Ishikawa (cell line): Measurements from ENCODE around the gene U2SURP.

Experiments used
- CEBPB ChIP-seq: IDR thresholded peaks from 2 replicates; pipeline ENCODE4 v1.6.1; 2012
- CREB1 ChIP-seq: IDR thresholded peaks from 2 replicates; pipeline ENCODE4 v1.6.1; 2012; ENCODE audit warnings: low read depth
- EGR1 ChIP-seq: IDR thresholded peaks from 2 replicates; pipeline ENCODE4 v1.6.1; 2012
- EP300 ChIP-seq: IDR thresholded peaks from 2 replicates; pipeline ENCODE4 v1.6.1; 2012; ENCODE audit warnings: borderline replicate concordance
- FOXM1 ChIP-seq: IDR thresholded peaks from 2 replicates; pipeline ENCODE4 v1.6.1; 2012; ENCODE audit warnings: low read depth, borderline replicate concordance
- NFIC ChIP-seq: IDR thresholded peaks from 2 replicates; pipeline ENCODE4 v1.6.1; 2012
- RAD21 ChIP-seq: IDR thresholded peaks from 2 replicates; pipeline ENCODE4 v1.6.1; 2012; ENCODE audit warnings: low read depth
- TAF1 ChIP-seq: IDR thresholded peaks from 2 replicates; pipeline ENCODE4 v1.6.1; 2012; ENCODE audit warnings: low read depth, mild to moderate bottlenecking
- TCF12 ChIP-seq: IDR thresholded peaks from 2 replicates; pipeline ENCODE4 v1.6.1; 2012; ENCODE audit warnings: low read depth
- TEAD4 ChIP-seq: IDR thresholded peaks from 2 replicates; pipeline ENCODE4 v1.6.1; 2012
- YY1 ChIP-seq: IDR thresholded peaks from 2 replicates; pipeline ENCODE4 v1.6.1; 2012; ENCODE audit warnings: low read depth
- ZBTB7A ChIP-seq: IDR thresholded peaks from 2 replicates; pipeline ENCODE4 v1.6.1; 2012; ENCODE audit warnings: low read depth
- TF ChIP-seq, protein P1 (sequence below): IDR thresholded peaks from 2 replicates; pipeline ENCODE4 v1.6.1; 2012
- TF ChIP-seq, protein P2 (sequence below): IDR thresholded peaks from 2 replicates; pipeline ENCODE4 v1.6.1; 2012; ENCODE audit warnings: low read depth, mild to moderate bottlenecking
- TF ChIP-seq, protein P3 (sequence below): IDR thresholded peaks from 2 replicates; pipeline ENCODE4 v1.6.1; 2012

The U2SURP gene

DNA sequence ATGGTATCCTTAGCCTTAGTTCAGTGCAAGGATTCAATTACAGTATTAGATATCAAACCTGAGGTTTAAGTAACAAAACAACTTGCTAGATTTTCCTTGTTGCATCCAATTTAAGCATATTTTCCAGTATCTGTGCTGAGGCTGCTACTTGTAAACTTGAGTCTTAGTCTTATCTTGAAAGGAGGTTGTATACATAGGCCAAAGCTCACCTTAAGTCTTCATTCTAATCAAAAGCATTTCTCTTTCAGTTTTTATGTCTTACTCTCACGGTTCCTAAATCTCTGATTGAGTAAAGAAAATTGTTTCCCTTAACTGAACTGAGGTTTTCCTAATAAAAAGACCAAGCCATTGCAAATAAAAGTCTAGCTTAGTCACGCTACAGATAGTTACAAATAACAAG, 52.6 kb downstream of the U2SURP start:
- no peak for TF ChIP-seq NFIC
- no peak for TF ChIP-seq YY1
- no peak for TF ChIP-seq TEAD4
- TF ChIP-seq RAD21, result no peak
- no peak for TF ChIP-seq TAF1
- TF ChIP-seq, protein P1, sequence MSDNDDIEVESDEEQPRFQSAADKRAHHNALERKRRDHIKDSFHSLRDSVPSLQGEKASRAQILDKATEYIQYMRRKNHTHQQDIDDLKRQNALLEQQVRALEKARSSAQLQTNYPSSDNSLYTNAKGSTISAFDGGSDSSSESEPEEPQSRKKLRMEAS, result no peak
- no peak for TF ChIP-seq CREB1
- TF ChIP-seq, protein P2, sequence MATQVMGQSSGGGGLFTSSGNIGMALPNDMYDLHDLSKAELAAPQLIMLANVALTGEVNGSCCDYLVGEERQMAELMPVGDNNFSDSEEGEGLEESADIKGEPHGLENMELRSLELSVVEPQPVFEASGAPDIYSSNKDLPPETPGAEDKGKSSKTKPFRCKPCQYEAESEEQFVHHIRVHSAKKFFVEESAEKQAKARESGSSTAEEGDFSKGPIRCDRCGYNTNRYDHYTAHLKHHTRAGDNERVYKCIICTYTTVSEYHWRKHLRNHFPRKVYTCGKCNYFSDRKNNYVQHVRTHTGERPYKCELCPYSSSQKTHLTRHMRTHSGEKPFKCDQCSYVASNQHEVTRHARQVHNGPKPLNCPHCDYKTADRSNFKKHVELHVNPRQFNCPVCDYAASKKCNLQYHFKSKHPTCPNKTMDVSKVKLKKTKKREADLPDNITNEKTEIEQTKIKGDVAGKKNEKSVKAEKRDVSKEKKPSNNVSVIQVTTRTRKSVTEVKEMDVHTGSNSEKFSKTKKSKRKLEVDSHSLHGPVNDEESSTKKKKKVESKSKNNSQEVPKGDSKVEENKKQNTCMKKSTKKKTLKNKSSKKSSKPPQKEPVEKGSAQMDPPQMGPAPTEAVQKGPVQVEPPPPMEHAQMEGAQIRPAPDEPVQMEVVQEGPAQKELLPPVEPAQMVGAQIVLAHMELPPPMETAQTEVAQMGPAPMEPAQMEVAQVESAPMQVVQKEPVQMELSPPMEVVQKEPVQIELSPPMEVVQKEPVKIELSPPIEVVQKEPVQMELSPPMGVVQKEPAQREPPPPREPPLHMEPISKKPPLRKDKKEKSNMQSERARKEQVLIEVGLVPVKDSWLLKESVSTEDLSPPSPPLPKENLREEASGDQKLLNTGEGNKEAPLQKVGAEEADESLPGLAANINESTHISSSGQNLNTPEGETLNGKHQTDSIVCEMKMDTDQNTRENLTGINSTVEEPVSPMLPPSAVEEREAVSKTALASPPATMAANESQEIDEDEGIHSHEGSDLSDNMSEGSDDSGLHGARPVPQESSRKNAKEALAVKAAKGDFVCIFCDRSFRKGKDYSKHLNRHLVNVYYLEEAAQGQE, result no peak
- no peak for TF ChIP-seq FOXM1

DNA sequence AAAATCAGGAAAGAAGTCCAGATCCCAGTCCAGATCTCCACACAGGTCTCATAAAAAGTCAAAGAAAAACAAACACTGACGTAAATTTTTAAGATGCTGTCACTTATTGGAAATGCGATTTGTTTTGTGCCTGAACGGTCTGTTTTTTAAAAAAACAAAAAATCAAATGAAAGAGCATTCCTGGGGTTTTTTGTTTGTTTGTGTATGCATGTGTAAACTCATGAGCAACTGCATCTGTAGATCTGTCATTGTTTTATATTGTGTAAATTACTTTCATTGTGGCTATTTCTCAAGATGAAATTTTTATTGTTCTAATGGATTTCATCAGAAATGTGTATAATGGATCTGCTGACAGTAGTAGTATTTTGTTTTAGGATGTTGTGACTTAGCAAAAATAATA, 55.0 kb downstream of the U2SURP start:
- no peak for TF ChIP-seq NFIC
- TF ChIP-seq, protein P1, result no peak
- TF ChIP-seq CEBPB, result no peak
- TF ChIP-seq TAF1, result no peak
- TF ChIP-seq, protein P3, sequence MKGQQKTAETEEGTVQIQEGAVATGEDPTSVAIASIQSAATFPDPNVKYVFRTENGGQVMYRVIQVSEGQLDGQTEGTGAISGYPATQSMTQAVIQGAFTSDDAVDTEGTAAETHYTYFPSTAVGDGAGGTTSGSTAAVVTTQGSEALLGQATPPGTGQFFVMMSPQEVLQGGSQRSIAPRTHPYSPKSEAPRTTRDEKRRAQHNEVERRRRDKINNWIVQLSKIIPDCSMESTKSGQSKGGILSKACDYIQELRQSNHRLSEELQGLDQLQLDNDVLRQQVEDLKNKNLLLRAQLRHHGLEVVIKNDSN, result no peak
- no peak for TF ChIP-seq YY1
- TF ChIP-seq CREB1, result no peak
- TF ChIP-seq TEAD4, result no peak
- no peak for TF ChIP-seq RAD21
- TF ChIP-seq EGR1, result no peak
- no peak for TF ChIP-seq ZBTB7A
- no peak for TF ChIP-seq EP300
- no peak for TF ChIP-seq TCF12
- TF ChIP-seq, protein P2, result no peak
- no peak for TF ChIP-seq FOXM1

DNA sequence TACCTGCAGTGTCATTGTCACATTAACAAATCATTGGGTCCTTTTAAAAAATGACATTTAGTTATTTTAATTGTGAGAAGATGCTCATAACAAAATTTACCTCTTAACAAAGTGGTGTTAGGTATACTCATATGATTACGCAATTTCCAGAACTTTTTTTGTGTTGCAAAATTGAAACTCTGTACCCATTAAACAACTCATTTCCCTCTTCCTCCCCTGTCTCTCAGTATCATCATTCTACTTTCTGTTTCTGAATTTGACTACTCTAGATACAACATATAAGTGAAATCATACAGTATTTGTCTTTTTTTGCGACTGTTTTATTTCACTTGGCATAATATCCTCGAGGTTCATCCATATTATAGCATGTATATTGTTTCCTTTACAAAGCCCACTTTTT, 59.5 kb downstream of the U2SURP start:
- TF ChIP-seq RAD21, result no peak
- TF ChIP-seq, protein P3, result no peak
- no peak for TF ChIP-seq ZBTB7A
- peak; percentile 85 for TF ChIP-seq CEBPB

DNA sequence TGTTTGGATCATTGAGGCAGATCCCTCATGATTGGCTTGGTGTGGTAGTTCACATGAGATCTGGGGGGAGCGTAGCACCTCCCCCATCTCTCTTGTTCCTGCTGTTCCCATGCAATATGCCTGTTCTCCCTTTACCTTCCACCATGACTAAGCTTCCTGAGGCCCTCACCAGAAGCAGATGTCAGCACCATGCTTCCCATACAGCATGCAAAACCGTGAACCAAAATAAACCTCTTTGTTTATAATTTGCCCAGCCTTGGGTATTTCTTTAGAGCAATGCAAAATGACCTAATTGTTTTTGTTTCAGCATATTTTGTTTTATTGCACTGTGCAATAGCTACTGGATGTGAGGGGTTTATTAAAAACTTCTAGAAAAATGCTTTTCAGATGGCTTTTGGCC, 61.6 kb downstream of the U2SURP start:
- TF ChIP-seq, protein P1, result no peak
- TF ChIP-seq TEAD4 (no peak), TCF12 (no peak), RAD21 (no peak), EP300 (no peak), CREB1 (no peak), EGR1 (no peak), ZBTB7A (no peak), NFIC (no peak), YY1 (no peak), CEBPB (no peak), TAF1 (no peak), FOXM1 (no peak)
- TF ChIP-seq, protein P3, result no peak
- TF ChIP-seq, protein P2, result no peak
